ENCODE data around the gene MSH3.

DNA sequence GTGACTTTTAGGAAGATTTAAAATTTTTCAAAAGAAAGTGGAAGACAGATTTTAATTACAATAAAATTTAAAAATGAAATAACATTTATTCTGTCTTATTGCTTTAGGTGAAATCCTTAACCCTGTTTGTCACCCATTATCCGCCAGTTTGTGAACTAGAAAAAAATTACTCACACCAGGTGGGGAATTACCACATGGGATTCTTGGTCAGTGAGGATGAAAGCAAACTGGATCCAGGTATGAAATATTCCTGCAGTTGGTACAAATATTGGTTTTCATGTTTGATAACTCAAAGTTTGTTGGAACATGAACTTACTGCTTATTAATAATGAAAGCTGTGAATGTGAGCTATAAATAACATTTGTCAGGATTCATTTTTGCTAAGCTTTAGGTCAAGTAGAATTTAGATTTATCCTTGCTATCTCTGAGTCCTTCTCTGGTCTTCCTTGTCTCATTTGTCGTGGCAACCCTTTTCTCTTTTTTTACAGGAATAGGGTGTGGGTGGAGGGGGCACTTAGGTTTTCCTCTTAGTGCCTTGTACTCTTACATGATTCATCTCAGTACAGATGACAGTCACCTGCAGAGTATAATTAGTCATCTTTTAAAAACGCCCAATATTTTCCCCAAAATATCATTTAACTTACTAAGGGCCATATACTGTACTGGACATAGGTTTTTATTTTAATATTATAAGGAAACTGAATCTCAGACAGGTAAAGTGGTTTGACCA lies 210.4 kb downstream of the MSH3 start:
- TF ChIP-seq, protein P1, sequence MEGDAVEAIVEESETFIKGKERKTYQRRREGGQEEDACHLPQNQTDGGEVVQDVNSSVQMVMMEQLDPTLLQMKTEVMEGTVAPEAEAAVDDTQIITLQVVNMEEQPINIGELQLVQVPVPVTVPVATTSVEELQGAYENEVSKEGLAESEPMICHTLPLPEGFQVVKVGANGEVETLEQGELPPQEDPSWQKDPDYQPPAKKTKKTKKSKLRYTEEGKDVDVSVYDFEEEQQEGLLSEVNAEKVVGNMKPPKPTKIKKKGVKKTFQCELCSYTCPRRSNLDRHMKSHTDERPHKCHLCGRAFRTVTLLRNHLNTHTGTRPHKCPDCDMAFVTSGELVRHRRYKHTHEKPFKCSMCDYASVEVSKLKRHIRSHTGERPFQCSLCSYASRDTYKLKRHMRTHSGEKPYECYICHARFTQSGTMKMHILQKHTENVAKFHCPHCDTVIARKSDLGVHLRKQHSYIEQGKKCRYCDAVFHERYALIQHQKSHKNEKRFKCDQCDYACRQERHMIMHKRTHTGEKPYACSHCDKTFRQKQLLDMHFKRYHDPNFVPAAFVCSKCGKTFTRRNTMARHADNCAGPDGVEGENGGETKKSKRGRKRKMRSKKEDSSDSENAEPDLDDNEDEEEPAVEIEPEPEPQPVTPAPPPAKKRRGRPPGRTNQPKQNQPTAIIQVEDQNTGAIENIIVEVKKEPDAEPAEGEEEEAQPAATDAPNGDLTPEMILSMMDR (IDR thresholded peaks at IDR 0.05), result no peak
- no peak for TF ChIP-seq POLR2A (IDR thresholded peaks at IDR 0.05)

Data from body of pancreas (tissue), 4 donors.